SH-SY5Y (cell line): Measurements from ENCODE around the gene DLG5.

Experiments
- GATA2 ChIP-seq: IDR thresholded peaks from 2 replicates; pipeline ENCODE4 v1.6.1; 2011; ENCODE audit warnings: mild to moderate bottlenecking, low read depth, low read length
- GATA3 ChIP-seq: IDR thresholded peaks from 2 replicates; pipeline ENCODE4 v1.6.1; 2011; ENCODE audit warnings: low read depth, mild to moderate bottlenecking, low read length, moderate library complexity

GRCh38 chr10:77906951-77907421 is 19.6 kb downstream of the DLG5 start:
- TF ChIP-seq GATA2 (no peak), GATA3 (no peak)
